Kidney epithelial cell (primary cell): Measurements from ENCODE around the gene SESN1. TPM values are rescaled to one million over a fixed set of nuclear protein-coding genes. Genes with fewer than 3 reads are reported as not detected.

ENCODE experiments used
- DNase-seq: peaks from one replicate; pipeline ENCODE4 v3.0.0-alpha.2; 2010; ENCODE audit warnings: low read depth
- H3K27me3 ChIP-seq: 2 replicates; pipeline ENCODE4 v1.6.0; 2011; ENCODE audit warnings: low read length; ENCODE audit not compliant: control insufficient read depth, insufficient read depth
- H3K36me3 ChIP-seq: 2 replicates; pipeline ENCODE4 v1.5.1; 2011; ENCODE audit warnings: low read length; ENCODE audit not compliant: control insufficient read depth, insufficient read depth
- H3K4me3 ChIP-seq: 2 replicates; pipeline ENCODE4 v1.5.1; 2011; ENCODE audit warnings: low read depth, mild to moderate bottlenecking, control low read depth, low read length
- total RNA-seq: library from RNA; depleted of rRNA; stranded (reverse); fragments of >200 nt; gene quantifications from 2 replicates; pipeline ENCODE4 v1.2.3, GENCODE V29; 2015
- TF ChIP-seq, protein P1 (sequence below): IDR thresholded peaks from 2 replicates; pipeline ENCODE4 v1.5.1; 2011; ENCODE audit warnings: mild to moderate bottlenecking, moderate library complexity, low read length, control low read depth, inconsistent platforms; ENCODE audit not compliant: insufficient read depth, poor library complexity, severe bottlenecking

SESN1 gene
- total RNA-seq, 1 donor from 2014 or later: 13.2 TPM

DNA sequence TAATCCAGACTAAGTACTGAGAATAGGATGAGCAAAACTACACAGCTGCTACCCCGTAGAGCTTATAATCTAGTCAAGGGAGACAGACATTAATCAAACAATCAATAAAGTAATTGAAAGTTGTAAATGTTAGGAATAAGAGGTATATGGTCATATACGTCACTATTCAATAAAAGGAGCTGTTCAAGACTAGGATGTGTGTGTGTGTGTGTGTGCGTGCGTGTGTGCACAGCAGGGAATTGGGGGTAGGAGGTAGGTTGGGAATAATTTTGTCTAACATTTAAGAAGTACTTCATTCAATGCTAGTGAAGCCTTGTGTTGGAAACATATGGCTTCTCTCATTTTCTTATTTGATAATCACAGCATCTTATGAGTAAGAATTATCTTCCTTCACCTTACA, 41.8 kb downstream of the SESN1 start:
- TF ChIP-seq, protein P1, sequence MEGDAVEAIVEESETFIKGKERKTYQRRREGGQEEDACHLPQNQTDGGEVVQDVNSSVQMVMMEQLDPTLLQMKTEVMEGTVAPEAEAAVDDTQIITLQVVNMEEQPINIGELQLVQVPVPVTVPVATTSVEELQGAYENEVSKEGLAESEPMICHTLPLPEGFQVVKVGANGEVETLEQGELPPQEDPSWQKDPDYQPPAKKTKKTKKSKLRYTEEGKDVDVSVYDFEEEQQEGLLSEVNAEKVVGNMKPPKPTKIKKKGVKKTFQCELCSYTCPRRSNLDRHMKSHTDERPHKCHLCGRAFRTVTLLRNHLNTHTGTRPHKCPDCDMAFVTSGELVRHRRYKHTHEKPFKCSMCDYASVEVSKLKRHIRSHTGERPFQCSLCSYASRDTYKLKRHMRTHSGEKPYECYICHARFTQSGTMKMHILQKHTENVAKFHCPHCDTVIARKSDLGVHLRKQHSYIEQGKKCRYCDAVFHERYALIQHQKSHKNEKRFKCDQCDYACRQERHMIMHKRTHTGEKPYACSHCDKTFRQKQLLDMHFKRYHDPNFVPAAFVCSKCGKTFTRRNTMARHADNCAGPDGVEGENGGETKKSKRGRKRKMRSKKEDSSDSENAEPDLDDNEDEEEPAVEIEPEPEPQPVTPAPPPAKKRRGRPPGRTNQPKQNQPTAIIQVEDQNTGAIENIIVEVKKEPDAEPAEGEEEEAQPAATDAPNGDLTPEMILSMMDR: no peak
- Histone ChIP-seq H3K27me3 (no peaks in the 10 kb centered on the region), H3K36me3 (no peaks in the 10 kb centered on the region), H3K4me3 (no peak overlapping the region)
- no peak for DNase-seq

DNA sequence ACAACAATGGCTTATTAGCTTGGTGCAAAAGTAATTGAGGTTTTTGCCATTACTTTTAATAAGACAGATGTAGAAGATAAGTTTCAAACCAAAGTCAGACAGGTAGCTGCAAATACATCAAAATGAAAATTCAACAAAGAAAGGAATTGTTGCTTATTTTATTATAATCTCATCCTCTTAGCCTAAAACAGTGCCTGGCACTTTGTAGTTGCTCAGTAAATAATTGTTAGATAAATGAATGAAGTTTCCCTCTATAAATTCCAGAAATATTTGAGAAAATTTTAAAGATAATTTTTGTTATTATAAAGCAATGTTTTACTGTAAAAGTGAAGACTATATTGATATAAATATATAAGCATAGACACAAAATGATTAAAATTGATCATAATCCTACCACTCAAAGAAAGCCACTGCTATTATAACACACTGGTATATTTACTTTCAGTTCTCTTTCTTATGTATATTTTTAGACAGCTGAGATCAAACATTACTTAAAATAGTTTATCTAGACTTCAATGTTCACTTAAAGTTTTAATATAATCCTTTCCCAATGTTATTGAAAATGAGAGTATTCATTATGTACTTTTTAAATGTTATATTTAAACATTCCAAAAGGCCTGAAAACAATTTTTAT, 42.5 kb downstream of the SESN1 start:
- Histone ChIP-seq H3K36me3 (no peaks in the 10 kb centered on the region), H3K4me3 (no peak overlapping the region), H3K27me3 (no peaks in the 10 kb centered on the region)
- DNase-seq: no peak
- TF ChIP-seq, protein P1: no peak

DNA sequence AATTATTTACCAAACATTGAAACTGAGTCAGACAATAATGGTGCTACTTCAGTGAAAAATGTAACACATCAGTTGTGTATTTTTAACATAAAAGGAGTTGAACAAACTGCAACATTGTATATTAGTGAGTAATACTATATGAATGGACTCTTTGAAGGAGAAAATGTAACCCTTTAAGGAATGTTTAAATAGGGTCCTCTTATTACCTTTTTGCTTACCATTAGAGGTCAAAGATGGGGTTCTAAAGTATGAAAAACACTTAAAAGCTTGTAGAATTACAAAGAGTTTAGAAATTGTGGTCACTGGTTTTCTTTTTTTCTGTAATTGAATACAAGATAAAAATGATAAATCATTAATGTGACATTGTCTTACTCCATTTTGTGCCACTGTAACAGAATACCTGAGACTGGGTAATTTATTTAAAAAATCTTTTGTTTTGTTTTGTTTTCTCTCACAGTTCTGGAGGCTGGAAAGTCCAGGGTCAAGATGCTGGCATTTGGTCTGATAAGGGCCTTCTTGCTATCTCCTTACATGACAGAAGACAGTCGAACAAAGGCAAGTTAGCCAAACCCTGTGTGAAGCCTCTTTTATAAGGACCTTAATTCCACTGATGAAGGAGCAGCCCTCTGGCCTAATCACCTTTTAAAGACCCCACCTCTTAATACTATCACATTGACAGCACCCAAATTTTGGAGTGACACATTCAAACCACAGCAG, 43.2 kb downstream of the SESN1 start:
- Histone ChIP-seq H3K36me3 (no peaks in the 10 kb centered on the region), H3K4me3 (no peak overlapping the region), H3K27me3 (no peaks in the 10 kb centered on the region)
- DNase-seq: no peak
- TF ChIP-seq, protein P1: no peak

- DNase-seq: no peak
- TF ChIP-seq, protein P1: no peak
These were observed 44.1 kb downstream of the SESN1 start for GRCh38 chr6:109050447-109051102.

GRCh38 chr6:109050012-109050411, 44.6 kb downstream of the SESN1 start:
- Histone ChIP-seq H3K4me3 (no peak overlapping the region), H3K36me3 (no peaks in the 10 kb centered on the region), H3K27me3 (no peaks in the 10 kb centered on the region)
- DNase-seq: no peak
- TF ChIP-seq, protein P1: no peak

More at GRCh38 chr6:109050447-109051102, 44.1 kb downstream of the SESN1 start:
- no peak overlapping the region for H3K4me3 ChIP-seq
- H3K36me3 ChIP-seq: no peaks in the 10 kb centered on the region
- H3K27me3 ChIP-seq: no peaks in the 10 kb centered on the region
